GM21786 (cell line): ENCODE results near the gene RNF149.
A peak's percentile ranks its signal among the peaks of the same experiment; 100 is the strongest.

ENCODE experiments used
- ATAC-seq: cut with Tn5 transposase; IDR thresholded peaks from one replicate; pipeline ENCODE4 v1.9.1; 2021; ENCODE audit not compliant: unreplicated experiment

The RNF149 gene

GRCh38 chr2:101299604-101300003 is 8.9 kb downstream of the RNF149 start:
- no peak for ATAC-seq

GRCh38 chr2:101297383-101297782 is 11.1 kb downstream of the RNF149 start:
- no peak for ATAC-seq

DNA sequence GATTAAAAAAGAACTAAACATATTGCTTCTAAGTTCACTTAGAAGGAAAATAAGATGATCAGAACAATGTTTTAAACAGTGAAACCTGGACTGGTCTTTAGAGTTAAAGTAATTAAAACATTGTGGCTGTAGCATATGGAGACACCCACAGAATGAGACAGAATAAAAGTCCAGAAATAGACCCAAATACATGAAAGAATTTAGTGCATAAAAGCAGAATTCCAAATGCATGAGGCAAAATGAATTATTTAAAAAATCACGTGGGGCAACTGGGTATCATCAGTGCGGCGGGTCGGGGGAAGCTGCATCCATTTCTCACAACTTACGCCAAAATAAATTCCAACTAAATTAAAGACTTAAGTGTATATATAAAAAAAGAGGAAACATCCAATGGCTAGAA is 12.1 kb downstream of the RNF149 start:
- no peak for ATAC-seq

DNA sequence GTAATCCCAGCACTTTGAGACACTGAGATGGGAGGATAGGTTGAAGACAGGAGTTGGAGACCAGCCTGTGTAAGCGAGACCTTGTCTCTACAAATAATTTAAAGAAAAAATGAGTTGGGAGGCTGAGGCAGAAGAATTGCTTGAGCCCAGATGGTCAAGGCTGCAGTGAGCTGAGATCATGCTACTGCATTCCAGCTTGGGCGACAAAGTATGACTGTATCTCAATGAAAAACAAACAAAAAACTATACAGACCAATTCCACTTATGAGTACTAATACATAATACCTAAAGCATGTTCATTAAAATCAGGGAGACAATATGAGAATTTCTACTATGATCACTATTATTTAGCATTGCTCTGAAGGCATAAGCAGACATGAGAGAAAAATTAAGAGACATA is 12.6 kb downstream of the RNF149 start:
- no peak for ATAC-seq

- no peak for ATAC-seq
Observed at GRCh38 chr2:101294861-101295260, 13.6 kb downstream of the RNF149 start.

DNA sequence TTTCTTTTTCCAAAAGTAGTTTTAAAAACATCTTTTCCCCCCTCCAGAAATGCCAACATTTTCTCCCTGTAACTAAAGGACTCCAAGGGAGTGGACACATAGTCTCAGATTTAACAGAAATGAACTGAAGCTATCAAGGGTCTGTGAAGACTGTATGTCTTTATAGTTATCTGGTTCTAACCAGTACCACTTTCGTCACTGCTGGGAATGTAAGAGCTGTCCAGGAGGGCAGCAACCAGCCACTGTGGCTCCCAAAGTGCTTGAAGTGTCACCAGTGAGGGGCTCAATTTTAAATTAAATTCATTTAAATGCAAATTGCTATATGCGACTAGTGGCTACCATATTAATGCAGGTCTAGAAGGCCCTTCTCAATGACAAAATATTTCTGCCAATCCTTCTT is 15.0 kb downstream of the RNF149 start:
- ATAC-seq, result no peak

- ATAC-seq, result peak; percentile 69
Observed at GRCh38 chr2:101291973-101292372, 16.5 kb downstream of the RNF149 start.

GRCh38 chr2:101290711-101291110 is 17.8 kb downstream of the RNF149 start:
- no peak for ATAC-seq

DNA sequence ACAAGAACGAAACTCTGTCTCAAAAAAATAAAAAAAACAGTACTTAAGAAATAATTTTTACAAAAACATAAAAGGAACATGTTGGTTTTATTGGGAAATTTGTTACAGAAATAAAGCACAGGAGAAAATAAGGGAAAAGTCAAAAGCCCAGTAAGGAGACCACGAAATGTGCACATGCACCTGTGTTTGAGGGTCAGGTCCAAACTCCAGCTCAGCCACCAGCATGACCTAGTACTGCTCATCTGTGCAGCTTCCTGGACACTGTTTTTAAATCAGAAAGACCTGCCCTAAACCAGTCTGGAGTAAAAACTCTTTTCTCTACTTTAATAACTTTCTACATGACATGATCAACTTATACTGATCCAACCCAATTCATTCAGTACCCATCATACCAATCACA is 21.2 kb downstream of the RNF149 start:
- ATAC-seq, result no peak

- ATAC-seq, result no peak
Observed at GRCh38 chr2:101286684-101287083, 21.8 kb downstream of the RNF149 start.

- ATAC-seq, result no peak
Observed at GRCh38 chr2:101282980-101283379, 25.5 kb downstream of the RNF149 start.

GRCh38 chr2:101281482-101281881 is 27.0 kb downstream of the RNF149 start:
- ATAC-seq, result no peak

- ATAC-seq, result no peak
Observed at GRCh38 chr2:101278925-101279324, 29.6 kb downstream of the RNF149 start.

DNA sequence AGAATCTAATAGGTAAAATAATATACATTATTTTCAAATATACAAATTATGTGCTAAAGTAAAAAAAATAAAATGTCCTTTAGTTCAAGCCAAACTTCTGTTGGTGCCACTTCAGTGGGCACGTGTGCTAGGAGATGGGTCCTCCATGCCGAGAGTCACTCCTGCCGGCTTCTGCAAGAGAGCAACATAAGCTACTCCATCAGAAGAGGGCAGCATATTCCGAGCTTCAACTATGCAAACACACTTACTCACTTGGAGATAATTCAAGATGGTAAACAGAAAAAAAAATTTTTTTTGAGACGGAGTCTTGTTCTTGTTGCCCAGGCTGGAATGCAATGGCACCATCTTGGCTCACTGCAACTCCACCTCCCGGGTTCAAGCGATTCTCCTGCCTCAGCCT is 31.4 kb downstream of the RNF149 start:
- no peak for ATAC-seq

GRCh38 chr2:101274142-101274541 is 34.4 kb downstream of the RNF149 start:
- no peak for ATAC-seq

GRCh38 chr2:101273056-101273455 is 35.4 kb downstream of the RNF149 start:
- no peak for ATAC-seq

GRCh38 chr2:101272045-101272784 is 36.3 kb downstream of the RNF149 start:
- ATAC-seq, result peak; percentile 85

DNA sequence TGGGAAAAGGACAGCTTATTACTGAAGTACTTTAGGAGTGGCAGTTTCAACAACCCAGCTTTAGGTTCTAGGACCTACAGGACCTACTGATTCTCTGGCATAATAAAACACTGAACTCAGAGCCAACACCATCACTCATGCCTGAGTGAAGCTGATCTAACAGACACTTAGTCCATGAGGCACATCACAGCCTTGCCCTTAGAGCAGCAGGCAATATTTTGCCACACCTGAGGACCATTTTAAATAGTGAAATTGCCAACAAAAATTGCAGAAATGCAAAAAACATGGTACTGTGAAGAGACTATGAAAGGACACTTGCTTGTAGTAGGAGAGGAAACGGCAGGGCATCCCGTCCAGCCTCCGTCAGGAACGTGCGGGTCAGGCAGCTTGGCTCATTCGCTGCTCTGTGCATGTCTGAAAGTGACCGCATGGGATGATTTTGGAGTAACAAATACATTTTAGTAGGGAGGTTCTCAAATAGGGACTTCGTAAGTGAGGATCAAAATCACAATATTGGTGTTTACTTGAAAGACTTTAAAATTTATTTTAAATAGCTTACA is 37.7 kb downstream of the RNF149 start:
- ATAC-seq, result no peak

DNA sequence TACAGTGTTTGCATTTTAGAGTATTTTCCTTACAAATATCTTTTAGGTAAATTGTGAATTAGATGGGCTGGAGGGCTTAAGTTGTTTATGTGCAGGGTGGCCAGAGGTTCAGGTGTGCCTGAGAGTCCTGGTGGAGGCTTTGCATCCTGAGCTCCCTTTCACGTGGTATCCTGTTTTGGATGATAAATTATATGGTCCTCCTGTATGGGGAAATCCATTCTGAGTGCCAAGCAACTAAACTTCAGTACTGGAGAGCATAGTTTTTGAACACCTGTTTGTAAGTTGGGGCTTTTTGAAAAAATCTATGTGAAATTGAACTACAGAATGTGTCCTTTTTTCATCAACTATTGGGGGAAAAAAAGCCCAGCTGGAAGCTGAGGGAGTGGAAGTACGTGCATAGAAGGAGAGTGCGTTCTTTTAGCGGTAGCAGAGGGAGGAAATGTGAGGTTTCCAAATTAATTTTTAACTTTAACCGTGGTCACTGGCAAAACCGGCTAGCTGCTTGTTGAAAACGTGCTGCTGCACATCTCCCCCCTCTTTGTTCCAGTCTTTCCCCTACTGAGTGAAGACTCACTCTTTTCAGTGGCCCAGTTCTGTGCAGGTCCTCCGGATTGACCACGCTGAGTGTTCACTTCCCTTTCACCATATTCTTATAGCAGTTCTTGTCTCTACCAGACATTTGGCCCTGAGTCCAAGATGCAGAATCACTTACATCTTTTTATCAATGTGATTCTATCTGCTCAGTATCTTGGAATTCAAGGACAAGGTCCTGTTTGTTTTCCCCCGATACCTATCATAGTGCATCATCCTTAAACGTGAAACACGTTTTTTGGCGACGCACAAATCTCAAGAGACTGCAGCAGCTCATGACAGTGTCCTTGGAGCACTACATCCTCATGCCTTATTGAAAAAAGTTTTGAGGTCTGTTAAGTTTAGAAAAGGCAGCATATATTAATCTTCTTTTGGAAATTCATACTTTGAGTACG is 40.5 kb downstream of the RNF149 start:
- ATAC-seq, result peak; percentile 46

DNA sequence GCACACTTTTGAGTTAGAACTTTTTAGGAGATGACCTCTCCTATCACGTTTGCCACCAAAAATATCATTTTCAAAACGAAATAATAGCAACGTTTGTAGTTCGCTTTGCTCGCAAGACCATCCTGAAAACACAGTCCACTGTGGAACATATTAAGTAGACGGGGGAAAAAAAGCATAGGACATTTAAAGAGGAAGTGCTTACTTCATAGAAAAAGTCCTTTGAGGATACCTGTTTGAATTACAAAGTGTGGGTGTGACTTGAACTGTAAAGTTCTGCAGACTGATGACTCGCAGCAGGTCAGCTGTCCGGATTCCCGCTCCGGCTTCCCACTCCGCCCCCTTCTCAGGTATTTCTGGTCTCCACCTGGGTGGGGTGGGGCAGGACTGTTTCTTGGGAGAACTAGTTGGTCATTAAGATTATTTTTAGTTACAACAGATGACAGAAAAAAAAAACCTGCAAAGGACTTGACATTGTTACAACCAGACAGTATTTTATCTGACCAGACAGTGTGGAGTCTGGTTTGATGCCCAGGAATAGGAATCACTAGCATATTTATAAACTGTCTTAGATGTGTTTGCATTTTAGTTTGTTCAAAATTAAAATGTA is 42.5 kb downstream of the RNF149 start:
- ATAC-seq, result no peak

DNA sequence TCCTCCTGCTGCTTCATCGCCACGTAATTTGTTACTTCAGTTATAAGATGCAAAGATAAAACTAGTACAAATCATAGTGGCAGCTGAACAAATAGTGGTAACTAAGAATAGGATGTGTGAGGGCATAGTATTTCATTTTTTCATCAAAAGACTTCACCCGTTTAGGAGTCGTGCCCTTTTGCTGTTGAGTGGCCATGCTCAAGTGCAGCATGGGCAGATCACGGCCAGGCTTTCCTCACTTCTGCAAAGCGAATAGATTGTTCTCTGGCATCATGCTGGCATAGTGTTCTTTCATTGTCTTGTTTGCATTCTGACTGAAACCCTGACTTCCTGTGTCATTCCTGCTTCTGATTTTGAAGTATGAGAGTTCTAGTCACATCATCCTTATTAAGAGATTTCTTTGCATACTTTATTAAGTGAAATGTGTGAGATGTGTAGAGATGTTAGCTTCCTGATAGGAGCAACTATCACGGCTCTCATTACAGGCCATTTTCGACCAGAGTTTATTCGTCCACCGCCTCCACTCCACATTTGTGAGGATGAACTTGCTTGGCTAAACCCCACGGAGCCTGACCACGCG is 44.1 kb downstream of the RNF149 start:
- ATAC-seq, result no peak
